NCI-H2107 treated with DMSO at 0.1 percent for 48 hours (cell line): ENCODE measurements around the gene MIEN1.
"Not testable (repeated sequence)": the region's sequence is repeated elsewhere in the genome, so short reads cannot be mapped to it uniquely, and the experiment has no call there.

Experiments
- DNase-seq: peaks from one replicate; lab custom pipeline; 2025; ENCODE audit not compliant: unreplicated experiment; lab: John Stamatoyannopoulos, UW

Gene MIEN1

DNA sequence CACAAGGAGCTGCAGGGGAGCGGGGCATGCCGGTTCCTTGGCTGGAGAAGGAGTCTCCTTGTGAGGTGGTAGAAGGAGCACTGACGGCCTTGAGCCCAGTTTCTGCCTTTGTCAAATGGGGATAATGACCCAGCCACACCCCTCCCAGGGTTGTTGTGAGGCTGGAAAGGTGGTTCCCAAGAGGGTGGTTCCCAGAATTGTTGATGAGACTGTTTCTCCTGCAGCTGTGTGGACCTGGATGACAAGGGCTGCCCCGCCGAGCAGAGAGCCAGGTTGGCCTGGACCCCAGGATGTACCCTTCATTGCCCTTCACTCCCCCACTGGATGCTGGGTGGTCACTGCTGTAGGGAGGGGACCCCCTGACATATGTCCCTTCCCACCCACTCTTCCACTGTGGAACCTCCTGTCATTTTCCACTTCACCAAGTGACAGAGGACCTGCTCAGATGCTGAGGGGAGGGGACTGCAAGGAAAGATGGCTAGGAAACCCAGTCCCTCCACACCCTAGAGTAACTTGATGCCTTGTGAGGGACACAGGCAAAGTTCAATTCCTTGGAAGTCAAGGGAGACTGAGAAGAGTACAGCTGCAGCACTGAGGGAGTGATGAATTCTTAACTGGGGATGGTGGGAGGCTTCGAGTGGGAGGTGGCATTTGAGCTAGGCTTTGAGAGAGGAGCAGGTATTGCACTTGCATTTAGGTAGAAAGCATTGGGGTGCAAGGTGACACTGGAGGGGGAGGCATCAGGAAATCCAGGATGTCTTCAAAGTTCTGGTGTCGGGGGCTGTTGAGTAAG, 10.6 kb downstream of the MIEN1 start:
- no peak for DNase-seq

DNA sequence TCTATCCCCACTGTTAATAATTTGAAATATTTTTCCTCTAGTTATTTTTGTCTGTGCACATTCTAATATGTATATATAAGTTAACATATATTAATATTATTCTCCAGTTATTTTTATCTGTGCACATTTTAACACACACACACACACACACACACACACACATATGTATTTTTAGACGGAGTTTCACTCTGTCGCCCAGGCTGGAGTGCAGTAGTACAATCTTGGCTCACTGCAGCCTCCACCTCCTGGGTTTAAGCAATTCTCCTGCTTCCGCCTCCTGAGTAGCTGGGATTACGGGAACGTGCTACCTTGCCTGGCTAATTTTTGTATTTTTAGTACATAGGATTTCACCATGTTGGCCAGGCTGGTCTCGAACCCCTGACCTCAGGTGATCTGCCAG, 12.7 kb downstream of the MIEN1 start:
- no peak for DNase-seq

DNA sequence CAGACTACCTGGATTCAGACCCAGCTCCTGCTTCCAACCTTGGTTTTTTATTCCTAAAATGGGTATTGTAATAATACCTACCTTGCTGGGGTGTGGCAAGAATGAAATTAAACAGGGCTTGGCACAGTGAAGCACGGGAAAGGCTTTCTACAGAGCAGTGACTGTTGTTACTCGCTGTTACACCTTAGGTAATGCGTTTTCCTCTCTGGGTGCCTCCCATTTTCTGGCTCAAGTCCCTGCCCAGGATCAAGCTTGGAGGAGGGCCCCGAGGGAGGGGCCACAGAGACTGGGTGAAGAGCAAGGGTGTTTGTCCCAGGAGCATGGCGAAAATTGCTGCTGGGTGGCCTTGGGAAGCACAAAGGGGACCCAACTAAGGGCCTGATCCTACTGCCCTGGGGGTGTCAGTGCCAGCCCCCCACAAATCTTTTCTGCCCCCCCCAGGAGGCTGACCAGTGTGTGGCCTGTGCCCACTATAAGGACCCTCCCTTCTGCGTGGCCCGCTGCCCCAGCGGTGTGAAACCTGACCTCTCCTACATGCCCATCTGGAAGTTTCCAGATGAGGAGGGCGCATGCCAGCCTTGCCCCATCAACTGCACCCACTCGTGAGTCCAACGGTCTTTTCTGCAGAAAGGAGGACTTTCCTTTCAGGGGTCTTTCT, 13.3 kb downstream of the MIEN1 start:
- DNase-seq: no peak

DNA sequence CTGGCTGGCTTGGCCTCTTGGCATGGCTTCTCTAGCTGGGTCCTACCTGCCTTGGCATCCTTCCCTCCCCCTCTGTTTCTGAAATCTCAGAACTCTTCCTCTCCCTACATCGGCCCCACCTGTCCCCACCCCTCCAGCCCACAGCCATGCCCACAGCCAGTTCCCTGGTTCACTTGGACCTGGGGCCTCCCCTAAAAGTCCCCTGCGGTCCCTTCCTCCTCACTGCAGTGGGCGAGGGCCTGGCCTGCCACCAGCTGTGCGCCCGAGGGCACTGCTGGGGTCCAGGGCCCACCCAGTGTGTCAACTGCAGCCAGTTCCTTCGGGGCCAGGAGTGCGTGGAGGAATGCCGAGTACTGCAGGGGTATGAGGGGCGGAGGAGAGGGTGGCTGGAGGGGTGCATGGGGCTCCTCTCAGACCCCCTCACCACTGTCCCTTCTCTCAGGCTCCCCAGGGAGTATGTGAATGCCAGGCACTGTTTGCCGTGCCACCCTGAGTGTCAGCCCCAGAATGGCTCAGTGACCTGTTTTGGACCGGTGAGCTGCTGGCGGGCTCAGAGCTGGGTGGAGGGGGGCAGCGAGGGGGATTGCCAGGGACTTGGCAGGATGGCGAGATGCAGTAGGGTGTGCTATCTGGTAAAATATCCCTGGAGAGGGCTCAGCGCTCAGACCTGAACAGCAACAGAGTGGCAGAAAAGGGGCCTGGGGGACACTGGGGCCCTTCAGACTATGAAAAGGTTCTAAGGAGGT, 14.1 kb downstream of the MIEN1 start:
- DNase-seq: no peak

- no peak for DNase-seq
Observed at GRCh38 chr17:39715375-39716072, 14.8 kb downstream of the MIEN1 start.

DNA sequence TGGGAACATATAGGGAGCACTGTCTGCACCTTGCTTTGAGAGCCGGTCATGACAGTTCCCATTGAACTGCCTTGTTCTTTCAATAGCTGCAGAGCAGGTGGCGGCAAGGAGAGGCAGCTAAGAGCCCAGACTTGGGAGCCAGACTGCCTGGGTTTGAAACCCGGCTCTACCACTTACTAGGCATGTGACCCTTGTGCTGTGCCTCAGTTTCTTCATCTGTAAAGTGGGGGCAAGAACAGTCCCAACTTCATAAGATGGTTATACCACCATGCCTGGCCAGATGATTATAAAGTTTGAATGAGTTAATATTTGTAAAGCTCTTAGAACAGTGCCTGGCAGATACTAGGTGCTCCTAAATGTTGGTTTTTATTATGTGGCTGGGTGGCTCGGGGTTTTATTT, 16.1 kb downstream of the MIEN1 start:
- no peak for DNase-seq

- no peak for DNase-seq
Observed at GRCh38 chr17:39711851-39712250, 18.5 kb downstream of the MIEN1 start.

DNA sequence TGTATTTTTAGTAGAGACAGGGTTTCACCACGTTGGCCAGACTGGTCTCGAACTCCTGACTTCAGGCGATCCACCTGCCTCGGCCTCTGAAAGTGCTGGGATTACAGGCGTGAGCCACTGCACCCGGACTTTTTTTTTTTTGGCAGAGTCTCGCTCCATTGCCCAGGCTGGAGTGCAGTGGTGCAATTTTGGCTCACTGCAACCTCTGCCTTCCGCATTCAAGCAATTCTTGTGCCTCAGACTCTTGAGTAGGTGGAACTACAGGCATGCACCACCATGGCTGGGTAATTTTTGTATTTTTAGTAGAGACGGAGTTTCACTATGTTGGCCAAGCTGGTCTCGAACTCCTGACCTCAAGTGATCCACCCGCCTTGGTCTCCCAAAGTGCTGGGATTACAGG, 19.3 kb downstream of the MIEN1 start:
- DNase-seq: not testable (repeated sequence)

- DNase-seq: no peak
Observed at GRCh38 chr17:39709998-39710964, 20.1 kb downstream of the MIEN1 start.

DNA sequence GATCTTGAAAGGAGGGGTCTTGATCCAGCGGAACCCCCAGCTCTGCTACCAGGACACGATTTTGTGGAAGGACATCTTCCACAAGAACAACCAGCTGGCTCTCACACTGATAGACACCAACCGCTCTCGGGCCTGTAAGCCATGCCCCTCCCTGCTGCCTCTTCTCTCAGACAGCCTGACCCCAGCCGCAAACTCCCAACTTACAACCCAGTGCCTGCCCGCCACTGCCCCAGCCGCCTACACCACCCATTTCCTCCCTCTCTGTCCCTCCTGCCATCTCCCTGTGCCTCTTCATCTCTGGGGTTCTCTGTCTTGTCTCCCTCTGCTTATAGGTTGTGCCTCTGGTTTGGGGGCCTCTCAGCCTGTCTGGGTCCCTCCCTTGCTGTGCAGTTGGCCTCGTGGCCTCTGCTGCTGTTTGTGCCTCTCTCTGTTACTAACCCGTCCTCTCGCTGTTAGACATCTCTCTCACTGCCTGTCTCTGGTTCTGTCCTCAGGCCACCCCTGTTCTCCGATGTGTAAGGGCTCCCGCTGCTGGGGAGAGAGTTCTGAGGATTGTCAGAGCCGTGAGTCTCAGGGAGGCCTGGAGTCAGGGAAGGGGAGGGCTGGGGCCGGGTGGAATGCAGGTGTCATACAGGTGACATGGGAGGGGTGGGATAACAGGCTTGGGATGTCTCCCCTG, 20.9 kb downstream of the MIEN1 start:
- no peak for DNase-seq

DNA sequence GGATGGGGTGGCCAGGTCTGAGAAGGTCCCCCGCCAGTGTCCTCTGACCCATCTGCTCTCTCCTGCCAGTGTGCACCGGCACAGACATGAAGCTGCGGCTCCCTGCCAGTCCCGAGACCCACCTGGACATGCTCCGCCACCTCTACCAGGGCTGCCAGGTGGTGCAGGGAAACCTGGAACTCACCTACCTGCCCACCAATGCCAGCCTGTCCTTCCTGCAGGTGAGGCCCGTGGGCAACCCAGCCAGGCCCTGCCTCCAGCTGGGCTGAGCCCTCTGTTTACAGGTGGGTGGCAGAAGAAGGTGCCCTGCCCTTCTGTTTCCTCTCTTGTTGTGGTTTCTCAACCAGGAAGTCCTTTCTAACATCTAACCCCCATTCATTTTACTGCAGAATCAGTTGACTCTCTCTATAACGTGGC, 23.4 kb downstream of the MIEN1 start:
- DNase-seq: no peak

DNA sequence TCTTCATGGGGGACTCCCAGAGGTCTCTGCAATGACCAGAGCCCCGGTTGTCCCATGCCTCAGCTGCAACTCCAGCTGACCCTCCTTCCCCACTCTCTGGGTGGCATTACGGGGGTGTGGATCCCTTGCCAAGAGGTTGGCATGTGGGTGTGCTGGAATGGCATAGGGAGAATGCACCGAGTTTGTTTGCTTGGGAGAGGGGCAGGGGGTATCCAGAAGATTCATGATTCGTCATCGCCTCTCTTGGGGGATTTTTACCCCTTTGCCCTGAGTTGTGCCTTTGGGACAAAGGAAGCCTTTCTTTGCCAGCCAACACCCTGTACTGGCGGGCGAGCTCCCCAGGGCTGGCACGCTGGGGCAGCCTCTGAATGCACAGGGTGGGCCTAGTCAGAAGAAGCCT, 23.9 kb downstream of the MIEN1 start:
- no peak for DNase-seq

GRCh38 chr17:39705786-39706348, 24.5 kb downstream of the MIEN1 start:
- DNase-seq: no peak

DNA sequence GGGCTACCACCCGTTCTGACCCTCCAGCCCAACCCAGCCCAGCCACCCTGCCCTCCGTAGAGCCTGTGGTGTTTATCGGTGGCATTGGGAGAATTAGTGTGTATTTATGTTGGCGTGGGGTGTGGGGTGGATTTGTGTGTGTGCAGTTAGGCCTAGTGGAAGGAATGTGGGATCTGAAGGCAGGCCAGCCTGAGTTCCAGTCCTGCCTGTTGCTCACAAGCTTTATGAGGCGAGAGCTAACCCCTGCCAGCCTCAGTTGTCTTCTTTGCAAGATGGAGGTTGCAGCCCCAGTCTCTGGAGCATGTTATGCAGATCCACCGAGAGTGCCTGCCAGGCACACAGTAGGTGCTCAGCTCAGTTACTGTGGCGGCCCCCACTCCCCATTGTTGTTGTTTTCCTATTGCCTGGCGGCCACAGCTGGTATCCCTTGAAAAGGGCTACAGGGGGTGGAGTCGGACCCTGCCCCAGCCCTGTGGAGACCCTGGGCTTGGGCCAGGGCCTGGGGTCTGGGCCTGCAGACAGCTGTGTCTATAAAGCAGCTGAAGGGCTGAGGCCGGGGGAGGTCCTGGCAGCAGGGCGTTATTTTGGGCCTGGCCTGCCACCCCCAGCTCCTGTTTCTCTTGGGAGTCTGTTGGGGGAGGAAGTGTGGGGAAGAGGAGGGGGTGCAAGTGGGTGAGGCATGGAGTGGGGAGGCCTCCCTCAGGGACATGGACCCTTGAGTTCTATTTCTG, 25.3 kb downstream of the MIEN1 start:
- no peak for DNase-seq

- no peak for DNase-seq
Observed at GRCh38 chr17:39703913-39704312, 26.4 kb downstream of the MIEN1 start.

DNA sequence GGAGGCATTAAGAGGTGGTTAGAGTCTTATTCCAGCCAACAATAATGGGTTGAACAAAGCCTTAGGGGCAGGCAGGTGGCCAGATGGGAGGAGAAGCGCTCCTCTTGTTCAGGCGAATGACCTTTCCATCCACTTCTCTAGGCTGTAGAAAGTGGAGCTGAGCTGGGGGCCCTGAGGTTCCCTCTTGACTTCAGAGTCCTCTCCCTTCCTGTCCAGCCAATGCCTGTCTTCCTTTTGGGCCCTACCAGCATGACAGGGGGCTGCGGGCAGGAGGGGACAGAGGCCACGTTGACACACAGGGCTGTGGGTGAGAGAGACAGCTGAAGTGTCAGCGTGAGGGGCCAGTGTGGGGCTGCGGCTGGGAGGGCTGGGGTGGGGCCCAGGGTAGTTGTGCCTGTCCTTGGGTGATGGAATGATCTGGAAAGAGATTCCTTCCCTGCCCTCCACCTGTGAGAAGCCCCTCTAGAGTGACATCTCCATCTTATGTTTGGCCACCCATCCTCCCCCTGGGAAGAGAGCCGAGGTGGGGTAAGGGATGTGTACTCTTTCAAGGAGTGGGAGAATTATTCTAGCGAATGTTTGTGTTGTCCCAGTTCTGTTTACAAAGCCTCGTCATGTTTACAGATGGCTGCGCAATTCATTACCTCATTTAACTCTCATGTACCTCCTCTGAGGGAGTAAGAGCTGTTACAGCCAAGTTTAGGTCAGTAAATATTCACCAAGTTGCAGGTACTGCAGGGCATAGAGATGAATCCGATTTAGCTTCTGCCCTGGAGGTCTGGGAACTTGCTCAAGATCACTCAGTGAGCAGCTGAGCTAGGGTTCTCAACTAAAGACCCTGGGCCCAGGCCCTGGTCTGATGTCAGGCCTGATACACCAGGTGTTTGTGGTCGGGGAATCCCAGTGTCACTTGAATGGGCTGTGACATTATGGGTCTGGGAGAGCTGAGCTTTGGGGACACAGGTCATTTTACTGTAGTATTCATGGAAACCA, 27.1 kb downstream of the MIEN1 start:
- no peak for DNase-seq

DNA sequence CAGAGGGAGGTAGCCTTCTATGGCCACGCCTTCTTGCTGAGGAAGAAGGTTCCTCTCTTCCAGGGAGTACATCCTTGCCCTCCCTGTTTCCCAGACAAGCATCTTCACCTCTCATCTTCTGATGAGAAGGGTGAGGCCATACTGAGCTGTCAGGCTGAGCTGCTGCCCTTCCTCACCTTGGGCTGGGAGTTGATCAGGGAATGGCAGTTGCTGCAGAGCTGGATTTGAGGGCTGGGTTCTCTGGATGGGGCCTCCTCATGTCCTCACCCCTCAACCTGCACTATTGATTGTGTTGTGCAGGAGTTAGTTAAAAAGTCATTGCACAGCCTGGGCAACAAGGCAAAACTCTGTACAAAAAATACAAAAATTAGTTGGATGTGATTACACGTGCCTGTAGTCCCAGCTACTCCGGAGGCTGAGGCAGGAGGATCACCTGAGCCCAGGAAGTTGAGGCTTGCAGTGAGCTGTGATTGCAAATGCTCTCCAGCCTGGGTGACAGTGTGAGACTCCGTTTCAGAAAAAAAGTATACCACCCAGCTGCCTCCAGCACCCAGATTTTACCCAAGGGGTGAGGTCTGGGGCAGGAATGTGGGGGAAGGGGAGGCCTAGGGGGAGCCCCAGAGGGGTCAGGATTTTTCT, 28.4 kb downstream of the MIEN1 start:
- no peak for DNase-seq
